Skin epidermis (tissue), 12 donors: Measurements from ENCODE around the gene TSPO.

Source experiments
- H3K27ac ChIP-seq, 21 experiments: fragments of 200-600 bp; sonication (generic) in 11 of 21; one replicate each; pipeline ENCODE4 v1.5.0; 2020; ENCODE audit warnings: mild to moderate bottlenecking in 3 of 21, inconsistent platforms in 2 of 21, moderate library complexity in 2 of 21
- H3K4me3 ChIP-seq, 7 experiments: fragments of 200-600 bp; sonication (generic) in 2 of 7; one replicate each; pipeline ENCODE4 v1.5.0; 2020; ENCODE audit warnings: inconsistent platforms in 2 of 7, mild to moderate bottlenecking in 2 of 7, moderate library complexity in 1 of 7

Gene TSPO

DNA sequence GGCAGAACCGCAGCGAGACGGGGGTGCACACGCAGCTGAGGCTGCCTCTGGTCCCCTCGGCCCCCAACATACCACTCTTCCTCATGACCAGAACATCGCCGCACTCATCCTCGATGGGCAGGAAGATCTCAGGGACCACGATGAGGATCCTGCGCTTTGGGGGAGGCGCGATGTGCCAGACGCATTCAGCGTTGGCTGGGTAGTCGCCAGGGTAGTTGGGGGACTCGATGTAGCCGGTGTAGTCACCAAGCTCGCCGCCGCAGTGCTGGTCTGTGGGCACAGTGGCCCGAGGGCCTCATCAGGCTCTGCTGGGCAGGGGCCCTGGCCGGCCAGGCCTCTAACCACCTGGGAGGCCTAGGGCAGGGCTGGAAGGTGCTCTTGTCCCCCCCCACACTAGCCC is 58.6 kb downstream of the TSPO start:
- H3K4me3 ChIP-seq = no peak overlapping the region
- no peak overlapping the region for H3K27ac ChIP-seq

DNA sequence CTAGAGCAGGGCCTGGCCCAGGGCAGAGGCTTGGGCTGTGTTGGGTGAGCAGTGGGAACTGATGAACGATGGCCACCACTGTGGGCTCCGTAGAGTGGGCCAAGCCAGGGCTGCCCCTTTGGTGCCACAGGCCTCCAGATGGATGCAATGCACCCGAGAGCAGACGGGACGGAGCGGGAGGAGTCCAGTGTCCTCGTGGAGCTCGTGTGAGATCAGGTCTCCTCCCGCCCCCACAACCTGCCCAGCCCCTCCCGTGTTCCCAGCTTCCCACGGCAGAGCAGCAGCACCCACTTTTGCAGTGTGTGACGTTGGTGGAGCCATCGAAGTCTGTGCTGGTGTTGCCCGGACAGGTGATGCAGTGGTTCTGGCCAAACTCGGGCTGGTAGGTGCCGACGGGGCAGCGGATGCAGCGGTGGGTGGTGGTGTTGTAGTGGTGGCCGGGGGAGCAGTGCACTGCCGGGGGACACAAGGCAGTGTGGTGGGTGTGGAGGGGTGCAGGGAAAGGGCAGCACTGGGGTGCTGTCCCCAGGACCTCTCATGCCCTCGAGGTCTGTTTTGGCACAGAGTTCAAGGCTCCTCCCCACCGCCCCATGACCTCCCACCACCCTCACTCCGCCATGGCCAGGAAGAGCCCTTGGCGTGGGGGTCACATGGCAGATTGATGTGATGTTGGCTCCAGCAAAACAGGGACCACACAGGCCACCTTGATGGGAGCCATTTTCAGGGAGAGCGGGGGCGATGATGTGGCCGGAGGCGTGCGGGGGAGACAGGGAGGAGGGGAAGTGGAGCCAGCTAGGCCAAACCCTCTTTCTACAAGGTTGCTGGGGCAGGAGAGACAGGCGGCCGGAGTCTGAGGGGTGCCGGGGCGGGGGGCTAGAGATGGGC is 59.5 kb downstream of the TSPO start:
- Histone ChIP-seq H3K27ac (no peak overlapping the region), H3K4me3 (no peak overlapping the region)

- no peak overlapping the region for H3K27ac ChIP-seq
- no peak overlapping the region for H3K4me3 ChIP-seq
Measured at GRCh38 chr22:43211941-43212433, 60.6 kb downstream of the TSPO start.

GRCh38 chr22:43212434-43212952 is 61.1 kb downstream of the TSPO start:
- Histone ChIP-seq H3K27ac (no peak overlapping the region), H3K4me3 (no peak overlapping the region)
